Dendritic cell treated with granulocyte-macrophage colony-stimulating factor and Interleukin-4, amounts not matched to agents 40 ng/mL and 50 ng/mL, for 4 days (primary cell): ENCODE results near the gene MAGEC3.
"Not testable (repeated sequence)": the region's sequence is repeated elsewhere in the genome, so short reads cannot be mapped to it uniquely, and the experiment has no call there.

Experiments
- H3K27ac Mint-ChIP-seq: one replicate; pipeline ENCODE4 v1.8.0; 2022; ENCODE audit warnings: mild to moderate bottlenecking, mixed read lengths
- H3K27me3 Mint-ChIP-seq: one replicate; pipeline ENCODE4 v1.8.0; 2022; ENCODE audit warnings: mild to moderate bottlenecking, mixed read lengths
- H3K36me3 Mint-ChIP-seq: one replicate; pipeline ENCODE4 v1.8.0; 2022; ENCODE audit warnings: low read depth, mixed read lengths
- H3K4me1 Mint-ChIP-seq: one replicate; pipeline ENCODE4 v1.8.0; 2022; ENCODE audit warnings: low read depth, mixed read lengths
- H3K4me3 Mint-ChIP-seq: one replicate; pipeline ENCODE4 v1.8.0; 2022; ENCODE audit warnings: mild to moderate bottlenecking, moderate library complexity, mixed read lengths
- H3K9me3 Mint-ChIP-seq: one replicate; pipeline ENCODE4 v1.8.0; 2022; ENCODE audit warnings: mixed read lengths
- intact Hi-C: fragments of 100-400 bp; cut with micrococcal nuclease; formaldehyde crosslinking; loops from one replicate; pipeline ENCODE4 v1.15.0; 2022

Gene MAGEC3, protein sequence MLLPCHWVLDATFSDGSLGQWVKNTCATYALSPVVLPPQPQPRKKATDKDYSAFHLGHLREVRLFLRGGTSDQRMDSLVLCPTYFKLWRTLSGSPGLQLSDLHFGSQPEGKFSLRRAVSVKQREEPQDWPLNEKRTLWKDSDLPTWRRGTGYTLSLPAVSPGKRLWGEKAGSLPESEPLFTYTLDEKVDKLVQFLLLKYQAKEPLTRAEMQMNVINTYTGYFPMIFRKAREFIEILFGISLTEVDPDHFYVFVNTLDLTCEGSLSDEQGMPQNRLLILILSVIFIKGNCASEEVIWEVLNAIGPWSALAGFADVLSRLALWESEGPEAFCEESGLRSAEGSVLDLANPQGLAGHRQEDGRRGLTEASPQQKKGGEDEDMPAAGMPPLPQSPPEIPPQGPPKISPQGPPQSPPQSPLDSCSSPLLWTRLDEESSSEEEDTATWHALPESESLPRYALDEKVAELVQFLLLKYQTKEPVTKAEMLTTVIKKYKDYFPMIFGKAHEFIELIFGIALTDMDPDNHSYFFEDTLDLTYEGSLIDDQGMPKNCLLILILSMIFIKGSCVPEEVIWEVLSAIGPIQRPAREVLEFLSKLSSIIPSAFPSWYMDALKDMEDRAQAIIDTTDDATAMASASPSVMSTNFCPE

DNA sequence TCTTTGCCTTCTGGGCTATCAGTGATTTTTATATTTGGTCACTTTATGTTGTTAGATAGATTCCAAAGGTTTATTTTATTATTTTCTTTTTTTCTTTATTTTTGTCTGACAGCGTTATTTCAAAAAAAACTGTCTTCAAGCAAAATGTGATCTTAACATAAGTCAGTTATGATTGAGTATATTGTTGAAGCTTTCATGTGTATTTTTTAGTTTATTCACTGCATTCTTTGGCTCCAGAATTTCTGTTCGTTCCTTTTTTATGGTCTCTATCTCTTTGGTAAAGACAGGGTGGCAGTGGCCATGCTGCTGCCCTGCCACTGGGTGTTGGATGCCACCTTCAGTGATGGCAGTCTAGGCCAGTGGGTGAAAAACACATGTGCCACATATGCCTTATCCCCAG, at the start of gene MAGEC3:
Gene MAGEC3 (plus strand): TSS at position 301 of the 400 bp plus-strand sequence. CDS start 0 bp downstream, at position 301.
- Mint-ChIP-seq H3K27me3 (no peaks in the 10 kb centered on the region), H3K36me3 (no peaks in the 10 kb centered on the region), H3K27ac (no peak within 1 kb of the TSS), H3K4me3 (no peak within 1 kb of the TSS), H3K9me3 (peaks cover 14% of the 10 kb centered on the region), H3K4me1 (no peaks in the 10 kb centered on the region)
- intact Hi-C loops, result no loop called here

DNA sequence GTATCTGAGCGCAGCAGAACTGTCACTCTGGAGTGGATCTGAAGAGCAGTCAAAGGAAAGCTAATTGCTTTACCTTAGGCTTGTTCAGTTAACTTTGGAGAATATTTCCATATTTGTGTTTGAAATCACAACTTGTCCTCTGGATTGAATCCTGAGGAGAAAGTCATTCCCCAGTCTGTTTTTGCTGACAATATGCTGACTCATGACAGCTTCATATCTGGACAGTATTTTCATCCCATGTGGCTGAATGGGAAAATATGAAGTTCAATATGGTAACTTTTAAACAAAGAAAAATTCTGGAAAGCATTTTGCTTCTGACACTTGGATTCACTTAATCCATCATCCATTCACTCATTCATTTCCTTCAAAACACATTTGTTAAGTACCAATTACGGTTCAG, 46.3 kb upstream of the MAGEC3 start:
- Mint-ChIP-seq H3K27ac (no peak overlapping the region), H3K4me3 (no peak overlapping the region), H3K27me3 (no peaks in the 10 kb centered on the region), H3K9me3 (no peaks in the 10 kb centered on the region), H3K36me3 (no peaks in the 10 kb centered on the region), H3K4me1 (no peaks in the 10 kb centered on the region)
- intact Hi-C loops, result no loop called here

DNA sequence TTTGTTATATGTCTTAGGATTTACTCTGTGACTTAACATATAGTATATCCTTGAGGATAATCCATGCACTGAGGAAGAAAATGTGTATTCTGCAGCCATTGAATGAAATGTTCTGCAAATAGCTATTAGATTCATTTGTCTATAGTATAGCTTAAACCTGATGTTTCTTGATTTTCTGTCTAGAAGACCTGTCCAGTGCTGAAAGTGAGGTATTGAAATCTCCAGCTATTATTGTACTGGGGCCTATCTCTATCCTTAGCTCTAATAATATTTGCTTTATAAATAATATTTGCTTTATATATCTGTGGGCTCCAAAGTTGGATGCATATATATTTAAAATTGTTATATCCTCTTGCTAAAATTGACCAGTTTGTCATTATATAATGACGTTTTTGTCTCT, 26.7 kb upstream of the MAGEC3 start:
- Mint-ChIP-seq H3K36me3 (no peaks in the 10 kb centered on the region), H3K9me3 (no peaks in the 10 kb centered on the region), H3K27me3 (no peaks in the 10 kb centered on the region), H3K4me1 (no peaks in the 10 kb centered on the region), H3K27ac (no peak overlapping the region), H3K4me3 (no peak overlapping the region)
- intact Hi-C loops, result no loop called here

DNA sequence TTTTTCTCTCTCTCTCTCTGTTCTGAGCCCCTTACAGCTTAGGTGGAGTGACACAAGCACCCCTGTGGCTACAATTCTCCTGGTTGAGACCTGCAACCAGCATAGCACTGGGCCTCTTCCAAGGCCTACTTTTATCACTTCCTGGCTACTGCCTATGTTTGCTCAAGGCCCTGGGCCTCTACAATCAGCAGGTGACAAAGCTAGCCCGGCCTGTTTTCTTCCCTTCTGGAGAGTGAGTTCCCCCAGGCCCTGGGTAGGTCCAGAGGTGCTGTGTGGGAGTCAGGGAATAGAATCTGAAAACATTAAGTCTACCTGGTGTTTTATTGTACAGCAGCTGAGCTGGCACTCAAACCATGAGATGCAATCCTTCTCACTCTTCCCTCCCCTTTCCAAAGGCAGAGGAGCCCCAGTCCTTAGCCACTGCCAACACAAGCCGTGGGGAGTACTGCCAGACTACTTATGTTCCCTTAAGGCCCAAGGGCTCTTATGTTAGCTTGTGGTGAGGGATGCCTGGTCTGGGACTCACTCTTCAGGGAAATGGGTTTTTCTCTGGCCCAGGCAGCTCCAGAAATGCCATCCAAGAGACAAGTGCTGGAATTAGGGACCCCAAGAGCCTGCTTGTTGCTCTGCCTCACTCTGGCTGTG, 23.8 kb upstream of the MAGEC3 start:
- Mint-ChIP-seq H3K36me3 (no peaks in the 10 kb centered on the region), H3K4me3 (no peak overlapping the region), H3K4me1 (no peaks in the 10 kb centered on the region), H3K27me3 (no peaks in the 10 kb centered on the region), H3K9me3 (no peaks in the 10 kb centered on the region), H3K27ac (no peak overlapping the region)
- intact Hi-C loops, result no loop called here

DNA sequence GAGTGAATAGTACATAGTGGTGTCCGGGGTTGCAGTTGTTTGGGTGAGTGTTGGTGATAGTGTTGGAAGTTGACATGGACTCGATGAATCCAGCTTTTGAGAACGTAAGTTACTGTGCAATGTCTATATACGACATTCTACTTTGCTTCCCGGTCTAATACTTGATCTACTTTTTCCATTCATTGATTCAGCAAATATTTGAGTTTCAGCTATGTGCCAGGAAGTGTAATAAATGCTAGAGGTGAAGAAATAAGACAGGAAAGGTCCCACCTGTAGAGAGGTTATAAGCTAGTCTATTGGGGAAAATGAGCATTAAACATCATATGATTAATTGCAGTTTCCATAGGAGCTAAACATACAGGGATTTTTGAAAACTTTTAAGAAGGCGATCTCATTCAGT, 22.2 kb upstream of the MAGEC3 start:
- no peaks in the 10 kb centered on the region for H3K27me3 Mint-ChIP-seq
- H3K4me3 Mint-ChIP-seq, result no peak overlapping the region
- no peaks in the 10 kb centered on the region for H3K36me3 Mint-ChIP-seq
- no peaks in the 10 kb centered on the region for H3K4me1 Mint-ChIP-seq
- H3K9me3 Mint-ChIP-seq, result no peaks in the 10 kb centered on the region
- intact Hi-C loops, result no loop called here
- H3K27ac Mint-ChIP-seq, result no peak overlapping the region

DNA sequence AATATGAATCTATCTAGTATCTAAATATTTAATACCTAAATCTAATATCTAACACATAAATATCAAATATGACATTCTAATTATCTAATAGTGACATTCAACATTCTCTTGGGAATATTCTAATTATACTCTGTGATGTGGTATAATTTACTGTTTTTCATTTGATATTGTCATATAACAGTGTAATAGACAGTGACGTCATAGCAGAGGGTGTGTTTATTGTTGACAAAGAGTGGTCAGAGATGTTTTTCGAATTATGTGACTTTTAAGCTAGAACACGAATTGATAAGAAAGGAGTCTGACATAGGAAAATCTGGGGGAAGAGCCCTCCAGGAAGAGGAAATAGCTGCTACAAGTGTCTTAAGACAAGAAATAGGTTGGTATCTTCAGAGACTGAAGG, 5.9 kb upstream of the MAGEC3 start:
- intact Hi-C loops, result no loop called here
- Mint-ChIP-seq H3K9me3 (no peaks in the 10 kb centered on the region), H3K36me3 (no peaks in the 10 kb centered on the region), H3K4me1 (no peaks in the 10 kb centered on the region), H3K27me3 (no peaks in the 10 kb centered on the region), H3K4me3 (no peak overlapping the region), H3K27ac (no peak overlapping the region)

DNA sequence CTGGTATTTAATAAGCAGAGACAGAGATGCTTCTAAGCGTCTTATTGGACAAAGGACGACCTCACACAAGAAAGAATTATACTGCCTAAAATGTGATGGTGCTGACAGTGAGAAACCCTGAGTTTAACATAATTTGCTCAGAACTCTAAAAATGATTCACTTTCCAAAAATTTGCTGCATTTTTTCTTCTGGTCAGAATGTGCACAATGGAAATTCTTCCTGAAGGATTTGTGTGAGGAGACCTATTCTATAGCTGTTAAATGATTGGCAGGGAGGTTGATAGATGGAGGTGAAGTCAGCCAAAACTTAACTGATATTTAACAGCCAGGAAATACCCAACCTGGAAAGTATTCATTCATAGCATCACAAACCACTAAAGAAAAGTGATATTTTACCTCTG, 1.7 kb downstream of the MAGEC3 start:
- intact Hi-C loops, result no loop called here
- no peaks in the 10 kb centered on the region for H3K4me1 Mint-ChIP-seq
- no peaks in the 10 kb centered on the region for H3K36me3 Mint-ChIP-seq
- H3K27ac Mint-ChIP-seq, result no peak overlapping the region
- H3K4me3 Mint-ChIP-seq, result no peak overlapping the region
- no peaks in the 10 kb centered on the region for H3K27me3 Mint-ChIP-seq
- H3K9me3 Mint-ChIP-seq, result peaks cover 14% of the 10 kb centered on the region

DNA sequence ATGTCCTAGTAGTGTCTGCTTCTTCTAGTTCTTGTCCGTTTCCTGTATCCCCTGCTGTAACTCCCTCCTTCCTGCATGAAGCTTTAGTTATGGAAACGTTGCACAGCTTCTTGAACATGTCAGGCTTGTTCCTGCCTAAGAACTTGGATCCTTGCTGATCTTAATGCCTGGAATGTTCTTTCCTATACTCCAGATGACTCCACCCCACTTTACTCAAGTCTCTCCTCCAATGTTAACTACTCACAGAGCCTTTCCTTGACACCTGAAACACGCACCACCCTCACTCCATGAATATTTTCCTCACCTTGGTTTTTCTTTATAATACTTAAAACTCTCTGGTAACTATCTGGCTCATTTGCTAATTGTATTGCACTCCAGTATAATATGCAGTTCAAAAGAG, 19.4 kb downstream of the MAGEC3 start:
- H3K27ac Mint-ChIP-seq, result no peak overlapping the region
- intact Hi-C loops, result no loop called here
- H3K4me3 Mint-ChIP-seq, result no peak overlapping the region
- no peaks in the 10 kb centered on the region for H3K4me1 Mint-ChIP-seq
- H3K27me3 Mint-ChIP-seq, result no peaks in the 10 kb centered on the region
- H3K9me3 Mint-ChIP-seq, result no peaks in the 10 kb centered on the region
- no peaks in the 10 kb centered on the region for H3K36me3 Mint-ChIP-seq

DNA sequence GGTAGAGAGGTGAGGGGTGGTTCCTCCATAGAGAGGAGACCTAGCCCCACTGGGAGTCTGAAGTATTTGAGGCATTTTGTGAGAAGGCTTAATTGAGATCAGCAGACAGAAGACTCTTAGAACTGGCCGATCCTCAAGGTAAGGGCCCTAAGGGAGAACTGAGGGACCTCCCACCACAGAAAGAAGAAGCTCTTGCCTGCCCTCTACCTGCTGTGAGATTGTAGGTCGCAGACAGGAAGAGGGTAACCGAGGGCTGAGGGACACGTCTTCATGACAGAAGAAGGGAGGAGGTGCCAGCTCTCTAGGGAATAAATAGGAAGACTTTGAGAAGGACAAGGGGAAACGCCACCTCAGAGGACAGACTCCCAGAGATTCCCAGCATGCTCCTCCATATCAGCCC, 41.5 kb downstream of the MAGEC3 start:
- Mint-ChIP-seq H3K4me1 (no peaks in the 10 kb centered on the region), H3K27ac (no peak overlapping the region), H3K36me3 (no peaks in the 10 kb centered on the region), H3K4me3 (no peak overlapping the region), H3K27me3 (no peaks in the 10 kb centered on the region), H3K9me3 (no peaks in the 10 kb centered on the region)
- intact Hi-C loops, result no loop called here

DNA sequence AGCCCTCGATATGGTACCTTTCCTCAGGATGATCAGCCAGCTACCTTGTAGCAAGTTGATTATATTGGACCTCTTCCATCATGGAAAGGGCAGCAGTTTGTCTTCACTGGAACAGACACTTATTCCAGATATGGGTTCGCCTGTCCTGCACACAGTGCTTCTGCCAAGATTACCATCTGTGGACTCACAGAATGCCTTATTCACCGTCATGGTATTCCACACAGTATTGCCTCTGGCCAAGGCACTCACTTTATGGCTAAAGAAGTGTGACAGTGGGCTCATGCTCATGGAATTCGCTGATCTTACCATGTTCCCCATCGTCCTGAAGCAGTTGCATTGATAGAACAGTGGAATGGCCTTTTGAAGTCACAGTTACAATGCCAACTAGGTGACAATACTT, 50.7 kb downstream of the MAGEC3 start:
- H3K4me1 Mint-ChIP-seq, H3K36me3 Mint-ChIP-seq, H3K4me3 Mint-ChIP-seq, intact Hi-C loops, H3K9me3 Mint-ChIP-seq, H3K27ac Mint-ChIP-seq, H3K27me3 Mint-ChIP-seq: not testable (repeated sequence)

DNA sequence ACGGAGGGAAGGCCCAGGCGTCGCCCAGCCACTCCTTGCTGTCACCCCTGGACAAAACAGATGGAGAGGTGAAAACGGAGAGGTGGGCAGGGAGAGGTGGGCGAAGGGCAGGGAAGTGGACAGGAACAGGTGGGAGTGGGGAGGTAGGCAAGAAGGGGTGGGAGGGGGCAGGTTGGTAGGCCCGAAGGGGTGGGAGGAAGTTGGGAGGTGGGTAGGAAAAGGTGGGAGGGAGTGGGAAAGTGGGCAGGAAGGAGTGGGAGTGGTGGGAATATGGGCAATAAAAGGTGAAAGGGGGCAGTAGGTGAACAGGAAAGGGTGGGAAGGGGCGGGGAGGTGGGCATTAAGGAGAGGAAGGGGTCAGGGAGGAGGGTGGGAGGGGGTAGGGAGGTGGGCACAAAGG, 56.6 kb downstream of the MAGEC3 start:
- Mint-ChIP-seq H3K4me3 (no peak overlapping the region), H3K4me1 (no peaks in the 10 kb centered on the region), H3K36me3 (no peaks in the 10 kb centered on the region), H3K27ac (no peak overlapping the region), H3K9me3 (no peaks in the 10 kb centered on the region), H3K27me3 (no peaks in the 10 kb centered on the region)
- intact Hi-C loops, result no loop called here

DNA sequence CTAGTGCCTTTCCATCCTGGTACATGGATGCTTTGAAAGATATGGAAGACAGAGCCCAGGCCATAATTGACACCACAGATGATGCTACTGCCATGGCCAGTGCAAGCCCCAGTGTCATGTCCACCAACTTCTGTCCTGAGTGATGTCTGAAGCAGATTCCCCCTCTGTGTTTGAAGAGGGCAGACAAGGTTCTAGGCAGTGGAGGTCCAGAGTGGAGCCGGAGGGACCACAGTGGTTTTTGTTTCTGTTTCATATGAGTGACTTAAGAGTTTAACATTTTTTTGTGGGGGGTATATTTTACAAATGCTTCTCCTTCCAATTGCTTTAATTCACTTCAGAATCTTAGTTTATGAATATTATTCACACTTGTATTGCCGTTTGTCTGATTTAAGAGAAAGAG, 59.6 kb downstream of the MAGEC3 start:
- no peaks in the 10 kb centered on the region for H3K36me3 Mint-ChIP-seq
- H3K4me3 Mint-ChIP-seq, result no peak overlapping the region
- no peaks in the 10 kb centered on the region for H3K4me1 Mint-ChIP-seq
- H3K27ac Mint-ChIP-seq, result no peak overlapping the region
- no peaks in the 10 kb centered on the region for H3K9me3 Mint-ChIP-seq
- intact Hi-C loops, result no loop called here
- no peaks in the 10 kb centered on the region for H3K27me3 Mint-ChIP-seq

DNA sequence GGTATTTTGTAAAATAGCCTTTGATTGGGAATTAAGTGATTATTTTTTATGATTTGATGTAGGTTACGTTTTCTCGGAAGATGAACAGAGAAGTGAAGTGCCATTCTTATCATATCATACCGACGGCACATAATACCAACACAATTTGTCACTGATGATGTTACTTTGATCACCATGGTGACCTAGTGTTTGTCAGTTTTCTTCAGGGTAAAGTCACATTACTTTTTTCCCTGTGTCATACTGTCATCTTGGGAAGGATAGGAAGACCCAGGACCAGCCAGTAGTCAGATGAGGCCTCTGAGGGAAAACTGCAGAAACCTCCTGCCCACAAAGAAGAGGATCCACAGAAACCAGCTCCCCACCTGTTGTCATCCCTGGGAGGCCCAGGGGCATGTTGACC, 64.2 kb downstream of the MAGEC3 start:
- Mint-ChIP-seq H3K36me3 (no peaks in the 10 kb centered on the region), H3K27me3 (no peaks in the 10 kb centered on the region), H3K9me3 (peaks cover 17% of the 10 kb centered on the region), H3K4me3 (no peak overlapping the region), H3K4me1 (no peaks in the 10 kb centered on the region), H3K27ac (no peak overlapping the region)
- intact Hi-C loops, result no loop called here

DNA sequence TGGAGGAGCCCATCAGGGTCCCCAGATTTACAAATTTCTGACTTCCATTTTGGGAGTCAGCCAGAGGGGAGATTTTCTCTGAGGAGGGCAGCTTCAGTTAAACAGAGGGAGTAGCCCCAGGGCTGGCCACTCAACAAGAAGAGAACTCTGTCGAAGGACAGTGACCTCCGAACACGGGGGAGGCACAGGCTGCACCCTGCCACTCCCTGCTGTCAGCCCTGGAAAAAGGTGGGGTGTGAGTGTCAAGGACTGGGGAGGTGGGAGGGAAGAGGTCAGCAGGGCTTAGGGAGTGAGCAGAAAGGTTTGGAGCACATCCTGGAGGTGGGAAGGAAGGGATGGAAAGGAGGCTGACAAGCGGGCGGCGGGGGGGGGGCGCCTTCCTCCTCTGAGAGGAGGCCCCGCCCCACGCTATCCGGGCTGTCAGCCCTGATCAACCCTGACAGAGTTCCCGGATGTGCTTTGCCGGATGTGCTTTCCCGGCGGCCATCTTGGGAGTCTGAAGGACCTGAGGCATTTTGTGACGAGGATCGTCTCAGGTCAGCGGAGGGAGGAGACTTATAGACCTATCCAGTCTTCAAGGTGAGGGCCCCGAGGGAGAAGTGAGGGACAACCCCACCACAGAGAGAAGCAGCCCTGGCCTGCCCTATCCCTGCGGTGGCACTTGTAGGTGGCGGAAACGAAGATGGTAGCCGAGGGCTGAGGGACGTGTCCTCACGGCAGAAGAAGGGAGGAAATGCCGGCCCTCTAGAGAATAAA, 65.5 kb downstream of the MAGEC3 start, which contains the start of gene MAGEC1:
Gene MAGEC1 (plus strand): TSS at position 495 of the 756 bp plus-strand sequence. CDS start 1,179 bp downstream, outside the sequence.
- intact Hi-C loops, result no loop called here
- H3K27me3 Mint-ChIP-seq, result no peaks in the 10 kb centered on the region
- no peaks in the 10 kb centered on the region for H3K36me3 Mint-ChIP-seq
- peaks cover 22% of the 10 kb centered on the region for H3K9me3 Mint-ChIP-seq
- H3K4me1 Mint-ChIP-seq, result no peaks in the 10 kb centered on the region
- H3K4me3 Mint-ChIP-seq, result no peak within 1 kb of the TSS
- no peak within 1 kb of the TSS for H3K27ac Mint-ChIP-seq
